PC-9 (cell line): ENCODE data around the gene C3orf20.

Experiments used
- CTCF ChIP-seq: fragments of 200-600 bp; sonication (generic); conservative IDR thresholded peaks from 2 replicates; pipeline ENCODE4 v1.6.1; 2017; ENCODE audit warnings: mixed run types, antibody characterized with exemption, mild to moderate bottlenecking, moderate library complexity
- EZH2 ChIP-seq: fragments of 200-600 bp; sonication (generic); IDR thresholded peaks from 2 replicates; pipeline ENCODE4 v1.8.0; 2017; ENCODE audit warnings: antibody characterized with exemption, low read depth

- TF ChIP-seq CTCF: no peak
- no peak for TF ChIP-seq EZH2
Measured at GRCh38 chr3:14664170-14664569, 10.8 kb upstream of the C3orf20 start.
